Stimulated activated CD8-positive, alpha-beta memory T cell treated with anti-CD3 and anti-CD28 coated beads, Interleukin-7, amount 100 ng/mL, for 1 hour (primary cell): ENCODE data around the gene AGAP3.
A peak's percentile ranks its signal among the peaks of the same experiment; 100 is the strongest.

ENCODE experiments used
- DNase-seq, 2 donors: peaks; one replicate each; pipeline ENCODE4 v3.0.0-alpha.2; 2020; ENCODE audit warnings: low read depth in 2 of 2

Gene AGAP3

GRCh38 chr7:151057989-151058780 is 28.1 kb upstream of the AGAP3 start:
- DNase-seq, result peak; percentile 92 to 93

DNA sequence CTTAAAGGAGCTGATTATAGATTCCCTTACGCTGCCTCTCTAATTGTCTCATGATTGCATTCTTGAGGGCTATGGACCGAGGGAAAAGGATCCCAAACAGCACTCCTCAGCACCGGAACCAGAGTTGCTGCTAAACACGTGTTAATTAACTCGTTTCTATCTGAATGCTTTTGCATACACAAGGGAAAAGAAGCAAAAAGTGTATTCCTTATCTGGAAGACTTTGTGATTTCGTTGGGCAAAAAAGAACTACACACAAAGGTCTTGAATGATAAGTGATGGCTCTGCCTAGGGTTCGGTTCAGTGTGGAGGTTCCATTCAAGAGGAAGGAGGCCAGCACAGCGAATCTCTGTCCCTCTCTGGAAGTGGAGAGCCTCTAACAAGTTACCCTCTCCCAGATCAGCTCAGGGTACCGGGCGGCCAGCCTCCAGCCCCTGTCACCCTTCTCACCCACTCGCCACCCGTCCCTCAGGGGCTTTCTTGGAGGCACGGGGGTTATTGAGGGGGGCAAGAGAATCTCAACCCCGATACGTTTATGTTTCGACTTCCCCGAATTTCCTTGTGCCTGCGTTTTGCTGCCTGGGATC is 27.4 kb upstream of the AGAP3 start:
- no peak for DNase-seq

DNA sequence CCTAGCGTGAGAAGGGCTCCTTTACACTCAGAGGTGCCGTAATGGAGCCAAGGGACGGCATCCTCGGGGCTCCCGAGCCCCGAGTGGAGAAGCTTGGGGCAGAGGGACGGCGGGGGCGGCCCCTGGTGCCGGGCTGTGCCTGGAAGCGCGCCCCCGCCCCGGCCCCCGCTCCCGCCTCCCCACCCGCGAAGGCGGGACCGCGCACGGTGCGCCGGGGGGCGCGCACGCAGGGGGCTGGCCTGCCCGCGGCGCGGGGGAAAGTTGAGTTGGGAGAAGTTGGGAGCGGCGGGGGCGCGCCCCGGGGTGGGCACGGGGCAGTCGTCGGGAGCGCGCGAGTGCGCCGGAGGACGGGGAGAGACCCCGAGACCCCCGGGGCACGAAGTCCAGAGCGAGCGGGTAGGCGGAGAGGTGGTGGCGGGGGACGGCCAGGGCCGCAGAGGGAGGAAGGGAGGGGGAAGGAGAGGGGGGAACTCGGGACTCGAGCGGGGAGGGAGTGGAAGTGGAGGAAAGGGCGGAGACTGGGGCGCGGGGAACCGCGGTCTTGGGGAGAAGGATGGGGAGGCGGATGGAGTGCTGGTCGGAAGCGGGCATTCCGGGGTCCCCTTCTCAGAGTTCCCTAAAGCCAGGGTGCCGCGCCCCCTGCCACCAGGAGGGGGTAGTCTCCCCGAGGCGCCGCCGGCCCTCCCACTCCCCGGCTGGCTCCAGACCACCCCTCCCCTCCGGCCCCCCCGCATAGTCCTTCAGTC is 26.7 kb upstream of the AGAP3 start, which contains the start of gene SLC4A2:
Gene SLC4A2, plus strand, starts transcription at position 223 of the 746 bp plus-strand sequence. CDS start 2,399 bp downstream, outside the sequence.
- peak; percentile 43 for DNase-seq

DNA sequence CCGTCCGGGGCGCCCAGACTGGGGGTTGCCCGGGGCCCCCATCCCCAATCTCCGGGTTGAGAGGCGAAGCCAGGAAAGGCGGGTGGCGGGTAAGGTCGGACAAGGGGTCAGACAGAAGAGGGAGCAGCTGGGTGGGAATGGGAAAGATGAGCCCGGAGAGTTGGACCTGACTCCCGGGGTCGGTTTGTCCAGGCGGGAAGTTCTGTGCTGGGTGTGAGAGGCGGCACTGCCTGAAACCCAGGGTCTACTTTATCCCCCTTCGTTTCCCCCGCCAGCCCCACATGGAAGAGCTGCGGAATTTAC is 26.2 kb upstream of the AGAP3 start:
- no peak for DNase-seq

DNA sequence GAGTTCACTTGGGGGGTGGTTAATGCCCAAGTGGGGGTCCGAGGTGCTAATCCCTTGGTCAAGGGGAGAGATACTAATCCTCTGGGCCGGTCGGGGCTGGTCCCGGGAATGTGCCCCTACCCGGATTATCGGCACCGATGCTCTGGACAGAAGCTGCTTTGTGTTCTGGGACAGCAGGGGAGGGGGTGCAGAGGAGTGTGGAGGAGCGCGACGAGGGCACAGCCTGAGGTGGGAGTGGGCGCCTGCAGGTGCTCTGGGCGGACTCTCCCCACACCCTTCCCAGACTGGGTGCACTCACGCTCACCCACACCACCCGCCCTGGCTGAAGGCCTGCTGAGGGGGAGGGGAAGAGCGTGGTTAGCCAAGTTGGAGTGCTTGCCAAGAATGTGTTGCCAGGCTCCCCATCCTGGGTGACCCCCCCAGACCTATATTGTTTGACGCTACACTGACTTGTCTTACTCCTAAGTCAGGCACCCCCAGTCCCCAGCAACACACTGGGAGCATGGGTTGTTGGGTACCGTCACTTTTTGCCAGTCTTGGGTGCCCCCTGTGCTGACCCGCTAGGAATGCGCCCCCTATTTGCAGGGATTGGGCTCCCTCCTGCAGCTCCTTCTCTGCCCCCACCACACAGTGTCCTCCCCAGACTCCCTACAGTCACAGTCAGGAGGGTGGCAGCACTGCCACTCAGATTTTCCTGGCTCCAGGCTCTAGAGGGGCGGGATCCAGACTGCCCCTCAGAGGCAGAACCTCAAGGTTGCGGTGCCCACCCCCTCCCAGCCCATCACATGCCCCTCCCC is 25.7 kb upstream of the AGAP3 start:
- DNase-seq, result no peak

DNA sequence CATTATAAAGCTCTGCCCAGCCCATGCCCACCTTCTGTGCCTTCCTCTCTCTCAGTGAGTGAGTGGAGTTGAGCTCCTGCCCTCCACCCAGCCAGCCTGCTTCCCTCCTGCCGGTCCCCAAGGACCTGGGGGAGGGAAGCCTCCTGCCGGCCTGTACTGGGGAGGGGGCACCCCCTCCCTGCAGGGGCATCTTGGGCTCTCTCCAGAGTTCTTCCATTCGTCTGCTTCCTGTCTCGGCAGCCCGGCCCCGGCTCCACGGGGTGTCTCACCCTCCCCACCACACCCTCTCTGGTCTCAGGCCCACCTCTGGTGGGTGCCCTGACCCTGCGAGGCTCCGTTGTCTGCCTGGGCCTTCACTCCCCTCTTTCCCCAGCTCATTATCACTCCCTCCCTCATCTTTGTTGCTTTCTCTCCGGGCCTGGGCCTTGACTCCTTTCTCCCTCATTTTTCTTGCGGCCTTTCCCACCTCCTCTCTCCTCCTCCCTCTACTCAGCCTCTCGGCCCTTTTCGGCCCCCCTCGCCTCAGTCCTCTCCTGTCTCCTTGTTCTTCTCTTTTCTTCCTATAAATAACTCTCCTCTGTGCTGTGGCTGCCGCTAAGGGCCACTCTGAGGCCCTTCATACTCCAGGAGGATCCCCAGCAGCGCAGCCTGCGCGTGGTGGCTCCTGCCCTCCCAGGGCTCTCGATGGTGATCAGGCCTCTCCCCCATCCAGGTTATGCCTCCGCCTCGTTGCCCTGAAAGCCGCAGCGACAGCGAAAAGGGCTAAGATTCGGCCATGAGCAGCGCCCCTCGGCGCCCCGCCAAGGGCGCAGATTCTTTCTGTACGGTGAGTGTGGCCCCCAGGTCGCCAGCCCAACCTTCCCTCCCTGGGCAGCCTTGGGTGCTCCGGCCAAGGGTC is 24.8 kb upstream of the AGAP3 start:
- DNase-seq, result no peak

DNA sequence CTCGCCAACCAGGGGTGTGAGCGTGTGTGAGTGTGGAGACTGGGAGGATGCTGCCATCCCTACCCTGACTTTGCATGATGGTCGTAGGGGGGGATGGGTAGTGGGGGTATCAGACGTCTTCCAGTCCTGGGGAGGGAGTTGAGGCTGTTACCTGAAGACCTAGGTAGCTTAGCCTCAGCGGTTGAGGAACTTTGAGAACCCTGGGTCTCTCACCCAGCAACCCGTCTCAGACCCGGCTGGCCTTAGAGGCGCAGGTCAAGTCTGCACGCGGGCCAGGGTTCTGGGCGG is 24.2 kb upstream of the AGAP3 start:
- no peak for DNase-seq

- DNase-seq, result no peak
Measured at GRCh38 chr7:151062399-151063211, 23.7 kb upstream of the AGAP3 start.

- DNase-seq, result no peak
Measured at GRCh38 chr7:151063212-151063561, 23.1 kb upstream of the AGAP3 start.

DNA sequence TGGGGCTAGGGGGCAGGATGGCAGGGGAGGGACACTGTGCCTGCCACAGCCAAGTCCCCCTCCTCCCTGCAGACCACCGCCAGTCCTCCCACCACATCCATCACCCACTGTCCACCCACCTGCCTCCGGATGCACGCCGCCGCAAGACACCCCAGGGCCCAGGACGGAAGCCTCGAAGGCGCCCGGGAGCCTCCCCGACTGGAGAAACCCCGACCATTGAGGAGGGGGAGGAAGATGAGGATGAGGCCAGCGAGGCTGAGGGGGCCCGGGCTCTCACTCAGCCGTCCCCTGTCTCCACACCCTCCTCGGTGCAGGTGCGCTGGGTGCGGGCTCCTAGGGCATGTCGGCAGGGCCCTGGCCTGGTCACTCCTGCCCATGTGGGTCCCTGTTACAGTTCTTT is 21.8 kb upstream of the AGAP3 start:
- DNase-seq, result no peak

- DNase-seq, result no peak
Measured at GRCh38 chr7:151064993-151065392, 21.3 kb upstream of the AGAP3 start.

DNA sequence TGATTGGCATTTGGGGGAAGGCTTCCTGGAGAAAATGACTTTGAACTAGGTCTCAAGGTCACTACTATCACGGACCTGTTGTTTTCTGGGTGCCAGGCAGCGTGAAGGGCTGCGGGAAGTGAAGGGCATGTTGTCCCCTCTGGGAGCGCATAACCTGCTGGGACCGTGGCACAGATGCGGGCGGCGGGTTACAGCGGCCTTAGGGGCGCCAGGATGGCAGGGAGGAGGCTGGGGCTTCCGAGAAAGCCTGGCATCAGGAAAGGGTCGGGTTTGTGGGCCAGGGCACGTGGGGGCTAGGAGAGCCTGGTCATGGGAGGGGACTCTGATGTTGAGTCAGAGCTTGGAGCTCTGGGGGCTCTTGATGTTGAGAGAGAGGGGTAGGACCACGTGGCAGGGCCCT is 20.8 kb upstream of the AGAP3 start:
- DNase-seq, result no peak

- DNase-seq, result no peak
Measured at GRCh38 chr7:151066273-151066974, 19.9 kb upstream of the AGAP3 start.

- DNase-seq, result no peak
Measured at GRCh38 chr7:151068069-151068773, 18.1 kb upstream of the AGAP3 start.

DNA sequence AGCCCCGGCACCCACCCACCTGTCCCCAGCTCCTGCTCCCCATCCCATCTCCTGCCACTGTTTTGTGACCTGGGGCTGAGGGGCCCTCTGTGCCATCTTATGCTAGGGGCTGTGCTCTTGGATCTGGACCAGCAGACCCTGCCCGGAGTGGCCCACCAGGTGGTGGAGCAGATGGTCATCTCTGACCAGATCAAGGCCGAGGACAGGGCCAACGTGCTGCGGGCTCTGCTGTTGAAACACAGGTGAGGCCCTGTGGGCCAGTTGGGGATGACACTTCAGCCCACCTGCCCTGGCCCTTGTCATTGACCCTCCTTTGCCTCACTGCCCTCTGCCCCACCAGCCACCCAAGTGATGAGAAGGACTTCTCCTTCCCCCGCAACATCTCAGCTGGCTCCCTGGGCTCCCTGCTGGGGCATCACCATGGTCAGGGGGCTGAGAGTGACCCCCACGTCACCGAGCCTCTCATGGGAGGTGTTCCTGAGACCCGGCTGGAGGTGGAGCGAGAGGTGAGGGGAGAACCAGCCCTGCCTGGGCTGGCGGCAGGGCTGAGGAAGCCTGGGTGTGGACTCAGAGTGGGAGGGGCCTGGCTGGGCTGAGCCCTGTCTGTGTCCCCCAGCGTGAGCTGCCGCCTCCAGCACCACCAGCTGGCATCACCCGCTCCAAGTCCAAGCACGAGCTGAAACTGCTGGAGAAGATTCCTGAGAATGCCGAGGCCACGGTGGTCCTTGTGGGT is 16.3 kb upstream of the AGAP3 start:
- no peak for DNase-seq

DNA sequence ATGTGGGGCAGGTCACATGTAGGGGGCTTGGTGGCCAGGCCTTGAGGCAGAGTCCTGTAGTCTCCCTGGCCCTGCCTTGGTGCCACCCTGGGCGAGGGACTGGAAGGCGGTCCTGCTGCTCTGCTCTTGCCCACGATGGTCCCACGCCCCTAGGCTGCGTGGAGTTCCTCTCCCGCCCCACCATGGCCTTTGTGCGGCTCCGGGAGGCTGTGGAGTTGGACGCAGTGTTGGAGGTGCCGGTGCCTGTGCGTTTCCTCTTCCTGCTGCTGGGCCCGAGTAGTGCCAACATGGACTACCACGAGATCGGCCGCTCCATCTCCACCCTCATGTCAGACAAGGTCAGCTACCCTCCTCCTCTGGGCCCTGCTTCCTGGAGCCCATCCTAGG is 15.7 kb upstream of the AGAP3 start:
- DNase-seq, result no peak

DNA sequence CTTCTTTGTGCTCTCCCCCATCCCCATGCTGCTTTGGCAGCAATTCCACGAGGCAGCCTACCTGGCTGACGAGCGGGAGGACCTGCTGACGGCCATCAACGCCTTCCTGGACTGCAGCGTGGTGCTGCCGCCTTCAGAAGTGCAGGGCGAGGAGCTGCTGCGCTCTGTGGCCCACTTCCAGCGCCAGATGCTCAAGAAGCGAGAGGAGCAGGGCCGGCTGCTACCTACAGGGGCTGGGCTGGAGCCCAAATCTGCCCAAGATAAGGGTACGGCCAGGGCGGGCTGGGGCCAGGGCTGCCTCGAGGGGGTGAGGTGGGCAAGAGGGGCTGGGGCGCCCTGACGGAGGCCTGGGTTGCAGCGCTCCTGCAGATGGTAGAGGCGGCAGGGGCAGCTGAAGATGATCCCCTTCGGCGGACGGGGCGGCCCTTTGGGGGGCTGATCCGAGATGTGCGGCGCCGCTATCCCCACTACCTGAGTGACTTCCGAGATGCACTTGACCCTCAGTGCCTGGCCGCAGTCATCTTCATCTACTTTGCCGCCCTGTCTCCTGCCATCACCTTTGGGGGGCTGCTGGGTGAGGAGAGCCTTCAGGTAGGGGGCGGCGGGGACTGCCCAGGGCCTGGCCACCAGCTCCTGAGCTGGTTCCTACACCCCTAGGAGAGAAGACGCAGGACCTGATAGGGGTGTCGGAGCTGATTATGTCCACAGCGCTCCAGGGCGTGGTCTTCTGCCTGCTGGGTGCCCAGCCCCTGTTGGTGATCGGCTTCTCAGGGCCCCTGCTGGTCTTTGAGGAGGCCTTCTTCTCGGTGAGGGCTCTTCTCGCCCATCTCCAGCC is 15.0 kb upstream of the AGAP3 start:
- DNase-seq, result no peak

- DNase-seq, result no peak
Measured at GRCh38 chr7:151073990-151074389, 12.3 kb upstream of the AGAP3 start.
